Measurements from ENCODE around the gene ZFAND3.

DNA sequence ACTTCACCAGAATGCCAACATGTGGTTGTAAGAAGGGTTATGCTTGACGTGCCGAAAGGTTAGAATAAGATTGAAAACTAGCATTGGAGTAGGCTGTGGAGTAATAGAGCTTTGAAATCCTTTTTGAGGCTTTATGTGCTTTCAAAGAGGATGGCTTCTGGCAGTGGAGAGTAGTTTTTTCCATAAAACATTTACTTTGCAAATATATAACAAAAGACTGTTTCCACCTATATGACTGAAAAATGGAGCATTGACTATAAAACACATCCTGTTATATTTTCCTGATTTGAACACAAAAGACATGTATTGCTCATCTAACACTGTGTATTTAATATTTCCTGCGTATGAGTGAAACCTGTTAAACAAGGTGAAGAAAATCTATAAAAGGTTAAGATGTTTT lies 38.8 kb downstream of the ZFAND3 start:
- no peak for TF ChIP-seq EZH2 (IDR thresholded peaks at IDR 0.05; ENCODE audit: borderline replicate concordance, low read length)
- TF ChIP-seq, protein P1, sequence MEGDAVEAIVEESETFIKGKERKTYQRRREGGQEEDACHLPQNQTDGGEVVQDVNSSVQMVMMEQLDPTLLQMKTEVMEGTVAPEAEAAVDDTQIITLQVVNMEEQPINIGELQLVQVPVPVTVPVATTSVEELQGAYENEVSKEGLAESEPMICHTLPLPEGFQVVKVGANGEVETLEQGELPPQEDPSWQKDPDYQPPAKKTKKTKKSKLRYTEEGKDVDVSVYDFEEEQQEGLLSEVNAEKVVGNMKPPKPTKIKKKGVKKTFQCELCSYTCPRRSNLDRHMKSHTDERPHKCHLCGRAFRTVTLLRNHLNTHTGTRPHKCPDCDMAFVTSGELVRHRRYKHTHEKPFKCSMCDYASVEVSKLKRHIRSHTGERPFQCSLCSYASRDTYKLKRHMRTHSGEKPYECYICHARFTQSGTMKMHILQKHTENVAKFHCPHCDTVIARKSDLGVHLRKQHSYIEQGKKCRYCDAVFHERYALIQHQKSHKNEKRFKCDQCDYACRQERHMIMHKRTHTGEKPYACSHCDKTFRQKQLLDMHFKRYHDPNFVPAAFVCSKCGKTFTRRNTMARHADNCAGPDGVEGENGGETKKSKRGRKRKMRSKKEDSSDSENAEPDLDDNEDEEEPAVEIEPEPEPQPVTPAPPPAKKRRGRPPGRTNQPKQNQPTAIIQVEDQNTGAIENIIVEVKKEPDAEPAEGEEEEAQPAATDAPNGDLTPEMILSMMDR (IDR thresholded peaks at IDR 0.05; ENCODE audit: low read length): no peak

Data from OCI-LY1 (cell line).